GM12875 (cell line): ENCODE results near the gene NABP1.

Experiments
- H3K4me3 ChIP-seq: one replicate; pipeline ENCODE4 v1.5.1; 2011; ENCODE audit warnings: low read depth, low read length, control low read depth
- TF ChIP-seq, protein P1 (sequence below): IDR thresholded peaks from 2 replicates; pipeline ENCODE4 v1.5.1; 2011; ENCODE audit warnings: low read depth, mild to moderate bottlenecking, control low read depth, inconsistent platforms, low read length, moderate library complexity, borderline replicate concordance; ENCODE audit not compliant: insufficient read depth

The NABP1 gene

DNA sequence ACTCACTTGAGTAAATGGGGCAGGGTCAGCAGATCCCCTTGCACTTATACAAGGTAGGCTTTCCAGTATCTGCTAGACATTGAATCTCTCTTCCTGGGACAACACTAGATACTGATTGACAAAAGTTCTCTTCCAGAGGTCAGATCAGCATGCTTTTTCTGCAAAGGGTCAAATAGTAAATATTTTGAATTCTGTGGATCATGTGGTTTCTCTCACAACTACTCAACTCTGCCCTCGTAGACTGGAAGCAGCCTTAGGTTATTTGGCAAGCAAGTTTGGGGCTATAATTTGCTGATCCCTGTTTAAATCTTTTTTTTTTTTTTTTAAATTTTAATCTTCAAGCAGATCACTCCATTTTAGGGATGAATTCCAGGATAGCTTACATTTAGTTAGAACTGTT, 17.4 kb upstream of the NABP1 start:
- TF ChIP-seq, protein P1, sequence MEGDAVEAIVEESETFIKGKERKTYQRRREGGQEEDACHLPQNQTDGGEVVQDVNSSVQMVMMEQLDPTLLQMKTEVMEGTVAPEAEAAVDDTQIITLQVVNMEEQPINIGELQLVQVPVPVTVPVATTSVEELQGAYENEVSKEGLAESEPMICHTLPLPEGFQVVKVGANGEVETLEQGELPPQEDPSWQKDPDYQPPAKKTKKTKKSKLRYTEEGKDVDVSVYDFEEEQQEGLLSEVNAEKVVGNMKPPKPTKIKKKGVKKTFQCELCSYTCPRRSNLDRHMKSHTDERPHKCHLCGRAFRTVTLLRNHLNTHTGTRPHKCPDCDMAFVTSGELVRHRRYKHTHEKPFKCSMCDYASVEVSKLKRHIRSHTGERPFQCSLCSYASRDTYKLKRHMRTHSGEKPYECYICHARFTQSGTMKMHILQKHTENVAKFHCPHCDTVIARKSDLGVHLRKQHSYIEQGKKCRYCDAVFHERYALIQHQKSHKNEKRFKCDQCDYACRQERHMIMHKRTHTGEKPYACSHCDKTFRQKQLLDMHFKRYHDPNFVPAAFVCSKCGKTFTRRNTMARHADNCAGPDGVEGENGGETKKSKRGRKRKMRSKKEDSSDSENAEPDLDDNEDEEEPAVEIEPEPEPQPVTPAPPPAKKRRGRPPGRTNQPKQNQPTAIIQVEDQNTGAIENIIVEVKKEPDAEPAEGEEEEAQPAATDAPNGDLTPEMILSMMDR = no peak
- no peak overlapping the region for H3K4me3 ChIP-seq

DNA sequence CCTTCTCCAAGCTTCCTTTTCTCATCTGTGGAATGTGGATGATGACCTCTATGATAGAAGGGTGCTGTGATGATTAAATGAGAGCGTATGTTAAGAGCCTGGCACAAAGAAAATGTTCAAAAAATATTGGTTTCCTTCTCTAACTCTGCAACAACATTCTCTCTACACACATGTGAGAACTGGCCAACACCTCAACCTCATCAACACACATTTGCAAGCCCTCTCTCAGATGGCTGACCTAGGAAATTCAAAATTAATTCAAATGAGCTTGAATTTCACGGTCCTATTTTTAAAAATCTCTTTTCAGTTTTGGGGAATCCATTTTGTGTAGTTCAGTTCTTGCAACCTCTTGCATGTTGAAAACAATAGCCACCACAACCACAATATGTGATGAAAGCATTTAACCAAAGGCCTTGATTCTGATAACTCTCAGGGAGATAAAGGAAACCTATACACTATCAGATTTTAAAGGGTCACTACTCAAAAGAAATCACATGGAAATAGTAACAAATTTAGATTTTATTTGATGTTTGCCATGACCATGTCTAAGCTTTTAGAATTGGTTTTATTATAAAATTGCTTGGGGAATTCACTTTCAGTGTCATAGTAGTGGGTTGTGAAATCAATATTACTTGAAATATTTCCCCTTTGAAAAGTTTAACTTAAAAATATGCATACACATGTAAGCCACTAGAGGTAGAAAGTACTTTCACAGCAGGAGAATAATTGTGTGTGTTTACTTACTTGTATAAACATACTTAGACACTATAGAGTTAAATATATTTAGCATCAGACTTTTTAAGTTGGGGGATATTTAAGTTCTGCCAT, 16.6 kb upstream of the NABP1 start:
- H3K4me3 ChIP-seq = no peak overlapping the region

DNA sequence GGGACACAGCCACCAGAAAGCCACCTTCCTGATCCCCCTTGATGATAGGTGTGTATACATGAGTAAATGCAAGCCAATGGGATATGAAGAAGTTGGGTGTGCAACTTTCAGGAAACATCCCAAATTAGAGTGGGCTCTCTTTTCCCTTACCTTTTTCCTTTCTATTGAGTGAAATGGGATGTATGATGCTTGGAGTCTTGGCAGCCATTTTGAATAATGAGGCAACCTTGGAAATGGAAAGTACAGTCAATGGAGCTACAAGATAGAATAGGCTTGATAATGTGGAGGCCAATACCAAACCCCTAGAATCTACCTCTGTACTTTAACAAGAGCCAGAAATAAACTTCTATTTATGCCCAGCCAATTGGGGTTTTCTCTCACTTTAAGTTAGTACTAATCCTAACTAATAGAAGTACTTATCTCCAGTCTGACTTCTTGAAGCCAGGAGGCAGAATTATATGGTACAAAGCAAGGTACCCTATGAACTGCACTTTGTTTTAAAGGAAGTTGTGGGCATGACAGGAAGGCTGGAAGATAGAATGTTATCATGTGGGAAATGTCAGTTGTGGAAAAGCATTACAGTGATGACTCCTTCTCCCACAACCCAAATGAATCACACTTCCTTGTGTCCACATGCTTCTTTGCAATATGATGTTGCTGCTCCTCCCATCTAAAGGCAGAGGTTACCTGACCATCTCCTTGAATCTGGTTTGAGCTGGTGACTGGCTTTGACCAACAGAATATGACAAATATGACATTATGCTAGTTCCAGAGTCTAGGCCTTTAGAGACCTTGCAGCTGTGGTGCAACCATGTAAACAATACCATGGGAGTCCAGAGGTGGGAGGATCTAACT, 12.9 kb upstream of the NABP1 start:
- no peak overlapping the region for H3K4me3 ChIP-seq
- TF ChIP-seq, protein P1 = no peak

More for the DNA sequence above, 16.6 kb upstream of the NABP1 start:
- TF ChIP-seq, protein P1 = no peak

DNA sequence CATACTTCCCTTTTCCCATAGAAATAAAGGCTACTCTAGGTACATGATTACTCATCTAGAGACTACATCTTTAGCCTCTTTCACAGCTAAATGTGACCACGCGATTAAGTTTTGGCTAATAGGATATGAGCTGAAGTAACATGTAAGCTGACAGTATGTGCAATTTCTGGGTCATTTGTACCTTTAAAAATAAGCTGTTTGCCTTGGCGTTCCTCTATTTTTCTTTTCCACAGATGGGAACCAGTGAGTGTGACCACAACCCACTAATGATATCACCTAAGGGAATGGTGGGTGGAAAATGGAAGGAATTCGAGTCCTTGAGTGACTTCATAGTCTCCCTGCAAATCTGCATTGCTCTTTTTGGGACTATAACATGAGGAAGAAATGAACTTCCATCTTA, 11.7 kb upstream of the NABP1 start:
- TF ChIP-seq, protein P1 = no peak
- no peak overlapping the region for H3K4me3 ChIP-seq

DNA sequence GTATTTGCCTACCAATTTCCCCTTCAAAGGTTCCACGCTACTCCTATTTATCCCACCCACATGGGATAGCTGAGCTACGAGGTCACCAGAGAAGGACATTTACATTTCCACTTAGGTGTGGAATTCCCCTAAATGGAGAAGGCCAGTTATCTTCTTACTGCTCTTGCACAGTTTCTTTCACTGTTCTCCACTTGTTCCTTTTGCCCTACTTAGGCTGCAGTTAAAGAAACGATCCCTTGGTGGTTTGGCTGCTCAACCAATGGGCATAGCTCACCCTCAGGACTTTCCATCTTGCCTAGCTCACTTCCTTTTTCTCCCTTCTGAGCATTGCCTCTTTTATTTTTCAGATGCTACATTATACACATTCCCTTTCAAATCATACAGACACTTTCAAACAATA, 11.2 kb upstream of the NABP1 start:
- TF ChIP-seq, protein P1 = no peak
- H3K4me3 ChIP-seq = no peak overlapping the region

DNA sequence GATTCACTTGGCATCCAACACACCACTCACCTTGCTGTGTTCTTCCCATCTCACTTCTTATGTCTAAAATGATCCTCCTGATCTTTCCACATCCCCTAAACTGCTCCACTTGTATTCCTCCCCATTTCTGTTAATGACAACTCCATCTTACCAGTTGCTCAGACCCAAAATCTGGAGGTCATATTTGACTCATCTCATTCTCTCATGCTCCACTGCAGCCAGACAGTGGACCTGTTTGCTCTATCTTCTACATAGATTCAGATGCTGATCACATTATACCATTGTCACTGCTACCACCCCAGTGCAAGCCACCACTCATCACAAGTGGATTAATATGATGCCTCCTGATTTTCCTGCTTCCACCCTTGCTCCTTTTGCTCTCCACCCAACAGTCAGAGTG, 7.9 kb upstream of the NABP1 start:
- H3K4me3 ChIP-seq = no peak overlapping the region
- TF ChIP-seq, protein P1 = no peak

DNA sequence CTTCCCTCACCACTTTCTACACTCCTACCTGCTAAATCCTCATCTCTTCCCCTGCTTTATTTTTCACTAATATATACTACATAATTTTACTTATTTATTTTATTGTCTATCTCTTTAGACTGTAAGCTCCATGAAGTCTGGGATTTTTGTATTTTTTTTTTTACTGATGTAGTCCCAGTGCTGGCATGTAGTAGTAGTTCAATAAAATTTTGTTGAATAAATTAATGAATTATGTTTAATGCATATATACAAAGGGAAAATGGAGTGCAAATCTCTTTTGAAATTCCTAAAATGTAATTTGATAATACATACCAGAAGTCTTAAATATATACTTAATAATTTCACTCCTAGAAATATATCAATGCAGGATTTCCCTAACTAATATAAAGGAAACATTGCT, 7.1 kb upstream of the NABP1 start:
- no peak overlapping the region for H3K4me3 ChIP-seq
- TF ChIP-seq, protein P1 = no peak
